Kidney tubule cell (primary cell): ENCODE data around the gene FOXK1.
"Not testable (repeated sequence)": the region's sequence is repeated elsewhere in the genome, so short reads cannot be mapped to it uniquely, and the experiment has no call there.

Experiments used
- DNase-seq: peaks from one replicate; pipeline ENCODE4 v3.0.0-alpha.2; 2018; ENCODE audit warnings: low spot score

Gene FOXK1

GRCh38 chr7:4681886-4682620 is at the start of gene FOXK1:
Gene FOXK1, plus strand, starts transcription at chr7:4682295. Its CDS starts 14 bp downstream, at chr7:4682309.
- DNase-seq, result peak; percentile 81

GRCh38 chr7:4633012-4633411 is 49.1 kb upstream of the FOXK1 start:
- peak; percentile 70 for DNase-seq

- DNase-seq, result no peak
Observed at GRCh38 chr7:4634166-4634565, 47.9 kb upstream of the FOXK1 start.

GRCh38 chr7:4638781-4639575 is 43.1 kb upstream of the FOXK1 start:
- no peak for DNase-seq

DNA sequence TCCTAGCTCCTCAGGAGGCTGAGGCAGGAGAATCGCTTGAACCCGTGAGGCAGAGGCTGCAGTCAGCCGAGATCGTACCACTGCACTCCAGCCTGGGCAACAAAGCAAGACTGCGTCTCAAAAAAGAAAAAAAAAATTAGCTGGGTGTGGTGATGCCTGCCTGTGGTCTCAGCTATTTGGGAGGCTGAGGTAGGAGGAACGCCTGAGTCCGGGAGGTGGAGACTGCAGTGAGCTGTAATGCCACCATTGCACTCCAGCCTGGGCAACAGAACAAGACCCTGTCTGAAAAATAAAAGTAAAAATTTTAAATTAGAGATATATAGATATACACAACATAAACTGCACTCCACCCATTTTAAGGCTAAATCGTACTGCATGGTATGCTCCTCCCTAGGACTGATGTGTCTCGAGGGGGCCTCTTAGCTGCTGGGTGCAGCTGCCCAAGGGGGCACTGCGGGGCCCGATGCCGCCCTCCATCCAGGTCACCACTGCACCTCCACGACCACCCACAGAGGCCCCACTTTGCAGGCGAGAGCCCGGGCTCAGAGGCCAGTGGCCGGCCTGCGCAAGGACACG is 40.9 kb upstream of the FOXK1 start:
- DNase-seq, result no peak

- peak; percentile 95 for DNase-seq
Observed at GRCh38 chr7:4641667-4642467, 40.2 kb upstream of the FOXK1 start.

DNA sequence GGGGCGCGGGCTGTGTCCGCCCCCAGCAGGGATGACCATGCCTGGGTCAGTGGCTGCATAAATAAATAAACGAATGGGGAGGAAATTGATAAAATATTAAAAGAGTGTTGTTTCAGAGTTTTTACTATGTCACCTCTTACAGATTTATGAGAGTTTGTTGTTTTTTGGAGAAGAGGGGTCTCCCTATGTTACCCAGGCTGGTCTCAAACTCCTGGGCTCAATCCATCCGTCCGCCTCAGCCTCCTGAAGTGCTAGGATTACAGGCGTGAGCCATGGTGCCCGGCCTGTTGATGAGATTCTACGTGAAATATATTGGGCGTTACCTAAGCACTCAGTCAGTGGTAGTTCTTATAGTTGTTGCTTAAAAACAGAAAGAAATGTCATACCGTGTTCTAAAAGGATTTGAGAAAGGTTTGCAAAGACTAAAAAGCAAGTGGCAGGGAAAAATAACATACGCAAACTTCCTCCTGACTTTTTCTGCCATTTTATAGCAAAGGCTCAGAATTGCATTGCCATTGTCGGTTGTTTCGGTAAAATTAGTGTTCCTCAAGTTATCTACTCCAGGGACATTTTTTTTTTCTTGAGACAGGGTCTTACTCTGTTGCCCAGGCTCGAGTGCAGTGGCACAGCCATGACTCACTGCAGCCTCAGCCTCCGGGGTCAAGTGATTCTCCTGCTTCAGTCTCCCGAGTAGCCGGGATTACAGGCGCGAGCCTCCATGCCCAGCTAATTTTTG is 39.5 kb upstream of the FOXK1 start:
- DNase-seq, result no peak

DNA sequence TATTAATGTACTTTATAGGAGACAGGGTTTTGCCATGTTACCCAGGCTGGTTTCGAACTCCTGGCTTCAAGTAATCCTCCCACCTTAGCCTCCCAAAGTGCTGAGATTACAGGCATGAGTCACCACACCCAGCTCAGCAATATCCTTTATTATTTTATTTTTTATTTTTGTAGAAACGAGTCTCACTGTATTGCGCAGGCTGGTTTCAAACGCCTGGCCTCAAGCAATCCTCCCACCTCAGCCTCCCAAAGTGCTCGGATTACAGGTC is 39.0 kb upstream of the FOXK1 start:
- not testable (repeated sequence) for DNase-seq

- no peak for DNase-seq
Observed at GRCh38 chr7:4645246-4645645, 36.8 kb upstream of the FOXK1 start.

- no peak for DNase-seq
Observed at GRCh38 chr7:4648111-4648510, 34.0 kb upstream of the FOXK1 start.

DNA sequence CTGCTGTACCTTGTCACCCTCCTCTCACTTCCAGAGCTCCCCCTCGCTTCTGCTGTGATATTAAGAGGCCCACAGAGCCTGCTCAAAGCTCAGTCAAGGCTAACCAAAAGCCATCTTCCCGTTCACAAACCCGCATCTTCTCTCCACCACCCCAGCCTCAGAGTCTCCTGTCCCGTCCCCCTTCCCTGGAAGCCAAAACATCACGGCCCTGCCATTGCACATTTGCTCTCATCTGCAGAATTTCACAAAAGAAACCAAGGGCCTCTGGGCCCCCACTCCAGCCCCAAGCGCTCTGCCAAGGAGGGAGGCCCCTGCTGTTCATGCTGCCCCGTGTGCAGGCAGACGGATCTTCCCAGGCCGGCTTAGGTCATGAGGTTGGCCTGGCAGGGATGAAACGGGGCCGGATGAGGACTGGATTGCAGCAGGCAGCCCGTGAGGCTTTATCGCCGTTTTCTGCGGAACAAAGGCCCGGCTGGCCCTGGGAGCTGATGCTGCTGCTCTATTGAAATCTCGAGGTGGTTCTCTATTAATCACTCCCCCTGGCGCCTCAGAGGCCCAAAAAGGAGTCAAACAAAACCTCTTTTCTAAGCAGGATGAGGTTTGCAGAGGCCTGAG is 31.6 kb upstream of the FOXK1 start:
- peak; percentile 32 for DNase-seq

GRCh38 chr7:4653771-4654170 is 28.3 kb upstream of the FOXK1 start:
- no peak for DNase-seq

- no peak for DNase-seq
Observed at GRCh38 chr7:4655311-4655710, 26.8 kb upstream of the FOXK1 start.

DNA sequence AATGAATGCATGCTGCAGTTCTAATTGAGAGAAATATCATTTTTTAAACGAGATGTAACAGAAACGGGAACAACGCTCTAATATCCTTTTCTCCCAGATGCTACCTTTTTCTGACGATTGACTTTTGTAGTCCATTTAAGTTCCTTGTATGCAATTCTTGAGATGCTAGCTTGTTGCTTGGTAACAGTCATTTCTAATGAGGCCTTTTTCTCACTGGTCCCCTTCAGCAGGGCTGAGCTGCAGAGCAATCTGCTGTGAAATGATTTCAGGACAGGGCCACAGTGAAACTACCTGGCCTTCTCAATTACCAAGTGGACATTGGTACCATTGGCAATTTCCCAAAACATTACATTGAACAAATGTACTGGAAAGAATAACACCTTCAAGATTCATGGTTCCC is 26.2 kb upstream of the FOXK1 start:
- DNase-seq, result no peak

DNA sequence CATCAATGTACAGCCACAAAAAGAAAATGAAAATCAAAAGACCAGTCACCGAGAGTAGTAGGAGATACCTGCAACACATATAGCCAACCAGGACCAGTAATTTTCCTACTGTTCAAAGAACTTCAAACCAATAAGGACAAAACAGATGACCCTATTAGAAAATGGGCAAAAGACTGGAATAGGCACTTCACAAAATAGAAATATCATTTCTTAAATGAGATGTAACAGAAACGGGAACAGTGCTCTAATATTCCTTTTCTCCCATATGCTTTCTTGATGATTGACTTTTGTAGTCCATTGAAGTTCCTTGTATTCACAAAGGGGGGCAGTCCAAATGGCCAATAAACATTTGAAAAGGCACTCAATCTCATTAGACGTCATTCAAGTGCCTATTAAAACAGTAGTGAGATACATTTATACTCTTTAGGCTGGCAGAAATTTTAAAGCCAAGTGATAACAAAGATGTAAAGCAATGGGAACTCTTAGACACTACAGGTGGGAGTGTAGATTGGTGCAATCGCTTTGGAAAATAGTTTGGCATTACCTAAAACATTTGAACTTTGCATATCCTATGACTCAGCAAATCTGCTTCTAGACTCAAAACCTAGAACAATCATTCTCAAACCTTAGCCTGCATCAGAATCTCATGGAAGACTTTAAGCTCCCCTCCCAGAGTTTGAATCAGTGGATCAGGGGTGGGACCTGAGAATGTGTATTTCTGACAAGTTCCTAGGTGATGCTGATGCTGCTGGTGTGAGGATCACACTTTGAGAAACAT is 24.3 kb upstream of the FOXK1 start:
- no peak for DNase-seq

DNA sequence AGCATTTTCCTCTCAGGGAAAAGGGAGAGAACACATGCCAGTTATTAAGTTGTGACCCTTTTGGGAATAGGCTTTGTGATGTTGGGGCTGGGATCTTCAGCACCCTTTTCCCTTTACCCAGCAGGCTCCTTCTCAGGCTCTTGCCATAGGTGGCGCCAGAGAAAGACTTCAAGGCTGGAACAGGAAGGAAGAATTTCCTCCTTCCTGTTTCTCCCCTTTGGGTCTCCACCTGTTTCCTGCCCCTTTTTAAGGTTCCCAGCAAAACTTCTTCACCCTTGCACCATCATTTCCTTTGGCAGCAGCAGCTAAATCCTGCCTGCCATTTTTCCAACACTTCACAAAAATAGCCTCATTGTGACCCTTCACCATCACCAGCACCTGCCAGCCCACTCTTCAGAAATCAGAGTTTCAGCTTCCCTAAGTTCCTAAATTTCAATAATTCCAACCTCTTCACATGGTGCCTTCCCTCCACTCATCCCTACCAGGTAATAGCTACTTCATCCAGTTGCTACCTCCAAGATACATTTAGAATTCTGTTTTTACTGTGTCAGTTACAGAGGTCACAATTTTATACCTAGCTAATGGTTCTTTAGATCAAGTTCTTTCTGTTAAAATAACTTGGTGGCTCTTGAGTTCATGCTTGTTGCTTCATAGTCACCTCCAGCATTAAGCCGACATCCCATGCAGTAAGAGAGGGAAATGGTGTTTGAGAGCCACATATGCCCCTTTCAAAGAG is 22.4 kb upstream of the FOXK1 start:
- DNase-seq, result no peak

- no peak for DNase-seq
Observed at GRCh38 chr7:4661871-4662270, 20.2 kb upstream of the FOXK1 start.

DNA sequence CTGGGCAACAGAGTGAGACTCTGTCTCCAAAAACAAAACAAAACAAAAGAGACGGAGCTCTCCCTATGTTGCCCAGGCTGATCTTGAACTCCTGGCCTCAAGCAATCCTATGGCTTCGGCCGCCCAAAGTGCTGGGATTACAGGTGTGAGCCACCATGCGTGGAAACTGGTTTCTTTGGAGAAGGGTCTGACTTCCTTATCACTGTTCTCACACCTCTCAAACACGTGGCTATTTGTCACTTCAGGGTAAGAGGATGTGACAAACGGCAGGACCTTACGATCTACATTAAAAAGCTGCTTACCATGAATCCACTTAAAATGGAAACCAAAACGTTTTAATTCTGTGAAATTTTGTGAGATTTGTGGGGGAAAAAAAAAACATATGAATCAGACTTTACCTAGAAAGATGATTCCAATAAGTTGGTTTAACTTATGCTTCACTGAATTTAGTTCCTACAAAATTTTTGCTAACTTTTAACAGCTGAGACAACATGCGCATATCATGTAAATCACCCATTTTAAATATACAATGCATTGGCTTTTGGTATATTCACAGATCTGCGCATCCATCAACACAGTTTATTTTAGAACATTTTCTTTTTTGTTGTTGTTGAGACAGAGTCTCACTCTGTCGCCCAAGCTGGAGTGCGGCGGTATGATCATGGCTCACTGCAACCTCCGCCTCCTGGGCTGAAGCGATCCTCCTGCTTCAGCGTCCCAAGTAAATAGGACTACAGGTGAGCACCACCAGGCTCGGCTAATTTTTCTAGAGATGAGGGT is 18.7 kb upstream of the FOXK1 start:
- DNase-seq, result no peak

DNA sequence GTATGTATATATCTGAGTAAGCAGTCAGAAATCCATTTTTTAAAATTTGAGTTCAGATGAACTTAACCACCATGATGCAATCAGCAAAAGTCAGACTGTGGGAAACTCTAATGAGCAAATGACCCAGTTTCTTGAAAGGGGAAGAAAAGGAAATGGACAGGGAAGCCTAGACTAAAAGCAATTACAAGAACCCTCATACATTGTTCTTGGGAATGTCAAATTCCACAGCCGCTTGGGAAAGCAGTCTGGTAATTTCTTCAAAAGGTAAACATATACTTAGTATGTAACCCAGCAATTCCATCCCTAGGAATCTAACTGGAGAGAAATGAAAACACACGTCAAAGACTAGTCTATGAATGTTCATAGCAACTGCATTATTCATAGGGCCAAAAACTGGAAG is 16.4 kb upstream of the FOXK1 start:
- peak; percentile 74 for DNase-seq
